Trophoblast cell (in vitro differentiated cells and primary cell): ENCODE results near the gene GAGE12F.
"Not testable (repeated sequence)": the region's sequence is repeated elsewhere in the genome, so short reads cannot be mapped to it uniquely, and the experiment has no call there.

Source experiments
- DNase-seq, 2 donors: peaks; one replicate each; pipeline ENCODE4 v3.0.0-alpha.2; 2016
- H2AFZ ChIP-seq: 2 replicates; pipeline ENCODE4 v1.6.1; 2013; ENCODE audit warnings: low read length, moderate library complexity, mild to moderate bottlenecking; ENCODE audit not compliant: insufficient read depth, poor library complexity
- H2AK5ac ChIP-seq: 2 replicates; pipeline ENCODE4 v1.6.1; 2013; ENCODE audit warnings: mild to moderate bottlenecking, low read length
- H2BK120ac ChIP-seq: 2 replicates; pipeline ENCODE4 v1.6.1; 2013; ENCODE audit warnings: low read length, mild to moderate bottlenecking, moderate library complexity; ENCODE audit not compliant: insufficient read depth, poor library complexity
- H2BK12ac ChIP-seq: 2 replicates; pipeline ENCODE4 v1.6.1; 2013; ENCODE audit warnings: mild to moderate bottlenecking, low read length, moderate library complexity
- H2BK5ac ChIP-seq: 2 replicates; pipeline ENCODE4 v1.6.1; 2013; ENCODE audit warnings: low read length, low read depth, moderate library complexity, mild to moderate bottlenecking; ENCODE audit not compliant: poor library complexity
- H3K14ac ChIP-seq: 2 replicates; pipeline ENCODE4 v1.6.1; 2013; ENCODE audit warnings: mild to moderate bottlenecking, low read length
- H3K18ac ChIP-seq: 2 replicates; pipeline ENCODE4 v1.6.1; 2013; ENCODE audit warnings: mild to moderate bottlenecking, low read length
- H3K23ac ChIP-seq: 2 replicates; pipeline ENCODE4 v1.6.1; 2013; ENCODE audit warnings: low read length
- H3K27ac ChIP-seq: 2 replicates; pipeline ENCODE4 v1.5.1; 2013; ENCODE audit warnings: low read depth, mild to moderate bottlenecking, inconsistent platforms, low read length, moderate library complexity
- H3K27me3 ChIP-seq: 2 replicates; pipeline ENCODE4 v1.6.1; 2013; ENCODE audit warnings: inconsistent platforms, mild to moderate bottlenecking, low read length, moderate library complexity; ENCODE audit not compliant: insufficient read depth
- H3K36me3 ChIP-seq, 2 experiments: 1 replicate in 1 of 2; 2 replicates in 1 of 2; pipeline ENCODE4 v1.6.1; 2013; ENCODE audit warnings: low read length in 2 of 2, mild to moderate bottlenecking in 2 of 2, moderate library complexity in 1 of 2; ENCODE audit not compliant: insufficient read depth in 2 of 2, control insufficient read depth in 1 of 2
- H3K4ac ChIP-seq: 2 replicates; pipeline ENCODE4 v1.6.1; 2013; ENCODE audit warnings: low read depth, mild to moderate bottlenecking, low read length, moderate library complexity
- H3K4me1 ChIP-seq, 2 experiments: 1 replicate in 1 of 2; 2 replicates in 1 of 2; pipeline ENCODE4 v1.6.1; 2013; ENCODE audit warnings: low read length in 2 of 2, mild to moderate bottlenecking in 2 of 2, moderate library complexity in 1 of 2; ENCODE audit not compliant: insufficient read depth in 2 of 2, control insufficient read depth in 1 of 2
- H3K4me2 ChIP-seq: 2 replicates; pipeline ENCODE4 v1.6.1; 2013; ENCODE audit warnings: inconsistent platforms, mild to moderate bottlenecking, low read length, moderate library complexity
- H3K4me3 ChIP-seq: 2 replicates; pipeline ENCODE4 v1.5.1; 2013; ENCODE audit warnings: mild to moderate bottlenecking, low read depth, low read length, inconsistent platforms
- H3K79me1 ChIP-seq: one replicate; pipeline ENCODE4 v1.6.1; 2013; ENCODE audit warnings: low read length
- H3K79me2 ChIP-seq: 2 replicates; pipeline ENCODE4 v1.6.1; 2013; ENCODE audit warnings: low read length, mild to moderate bottlenecking; ENCODE audit not compliant: control insufficient read depth, insufficient read depth, poor library complexity
- H3K9ac ChIP-seq: 2 replicates; pipeline ENCODE4 v1.6.1; 2013; ENCODE audit warnings: mild to moderate bottlenecking, low read length
- H3K9me3 ChIP-seq: 2 replicates; pipeline ENCODE4 v1.6.1; 2013; ENCODE audit warnings: low read depth, mild to moderate bottlenecking, control low read depth, inconsistent platforms, low read length; ENCODE audit not compliant: insufficient read depth
- H4K12ac ChIP-seq: 2 replicates; pipeline ENCODE4 v1.6.1; 2013; ENCODE audit warnings: low read depth, mild to moderate bottlenecking, low read length, moderate library complexity
- H4K8ac ChIP-seq: 2 replicates; pipeline ENCODE4 v1.6.1; 2013; ENCODE audit warnings: low read depth, mild to moderate bottlenecking, low read length, moderate library complexity
- H4K91ac ChIP-seq: one replicate; pipeline ENCODE4 v1.6.1; 2013; ENCODE audit warnings: low read depth, mild to moderate bottlenecking, low read length, moderate library complexity
- WGBS: extraction: QIAGEN DNeasy Blood & Tissue Kit; methylation state at CpG from one replicate; pipeline ENCODE4 v1.1.7; 2013; ENCODE audit warnings: missing lambda C conversion rate; ENCODE audit not compliant: insufficient read length, insufficient coverage; ENCODE audit errors: extremely low coverage; 5-methylcytosine and 5-hydroxymethylcytosine counted together

Gene GAGE12F

DNA sequence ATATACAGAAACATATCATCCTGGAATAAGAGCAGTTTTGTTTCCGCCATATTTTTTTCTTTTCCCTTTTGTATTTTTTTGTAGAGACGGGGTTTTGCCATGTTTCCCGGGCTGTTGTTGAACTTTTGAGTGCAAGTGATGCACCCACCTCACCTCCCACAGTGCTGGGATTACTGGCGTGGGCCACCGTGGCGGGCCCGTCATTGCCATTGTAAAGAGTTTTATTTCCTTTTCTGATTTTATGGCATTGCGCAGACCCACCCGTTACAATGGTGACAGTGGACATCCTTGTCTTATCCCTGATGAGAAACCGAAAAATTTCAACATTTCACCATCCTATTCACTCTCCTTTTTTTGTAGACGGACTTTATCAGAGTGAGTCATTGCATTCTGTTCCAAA is 8.1 kb downstream of the GAGE12F start:
- H3K79me1 ChIP-seq, H3K4ac ChIP-seq, H4K12ac ChIP-seq, H4K8ac ChIP-seq, H3K36me3 ChIP-seq, H2BK120ac ChIP-seq, H3K4me2 ChIP-seq, H3K27ac ChIP-seq, H3K9ac ChIP-seq, H3K4me1 ChIP-seq, H4K91ac ChIP-seq, H3K4me3 ChIP-seq, H3K23ac ChIP-seq, H2BK12ac ChIP-seq, H3K9me3 ChIP-seq, H3K14ac ChIP-seq, H2AFZ ChIP-seq, H3K79me2 ChIP-seq, H2AK5ac ChIP-seq, H3K27me3 ChIP-seq, H3K18ac ChIP-seq, DNase-seq, H2BK5ac ChIP-seq: not testable (repeated sequence)
- WGBS = no CpG with 5 or more reads among the region's 11 CpGs

DNA sequence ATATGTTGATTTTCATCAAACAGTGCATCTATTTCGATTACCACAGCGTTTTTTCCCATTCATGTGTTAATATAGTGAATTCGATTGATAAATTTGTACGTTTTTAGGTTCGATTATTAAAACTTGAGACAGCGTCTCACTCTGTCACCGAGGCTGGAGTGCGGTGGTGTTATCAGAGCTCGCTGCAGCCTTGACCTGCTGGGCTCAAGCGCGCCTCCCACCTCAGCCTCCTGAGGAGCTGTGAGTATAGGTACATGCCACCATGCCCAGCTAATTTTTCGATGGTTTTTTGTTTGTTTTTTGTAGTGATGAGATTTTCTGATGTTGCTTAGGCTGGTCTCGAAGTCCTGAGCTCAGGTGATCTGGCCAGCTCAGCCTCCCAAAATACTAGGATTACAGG is 8.5 kb downstream of the GAGE12F start:
- H3K23ac ChIP-seq, H3K27me3 ChIP-seq, H4K12ac ChIP-seq, H3K4ac ChIP-seq, H2BK120ac ChIP-seq, H3K79me2 ChIP-seq, H2AFZ ChIP-seq, H3K18ac ChIP-seq, H2BK12ac ChIP-seq, H3K36me3 ChIP-seq, H3K27ac ChIP-seq, H3K79me1 ChIP-seq, DNase-seq, H4K8ac ChIP-seq, H2AK5ac ChIP-seq, H2BK5ac ChIP-seq, H4K91ac ChIP-seq, H3K9me3 ChIP-seq, H3K14ac ChIP-seq, H3K4me3 ChIP-seq, H3K4me2 ChIP-seq, H3K4me1 ChIP-seq, H3K9ac ChIP-seq: not testable (repeated sequence)
- no CpG with 5 or more reads among the region's 13 CpGs for WGBS

DNA sequence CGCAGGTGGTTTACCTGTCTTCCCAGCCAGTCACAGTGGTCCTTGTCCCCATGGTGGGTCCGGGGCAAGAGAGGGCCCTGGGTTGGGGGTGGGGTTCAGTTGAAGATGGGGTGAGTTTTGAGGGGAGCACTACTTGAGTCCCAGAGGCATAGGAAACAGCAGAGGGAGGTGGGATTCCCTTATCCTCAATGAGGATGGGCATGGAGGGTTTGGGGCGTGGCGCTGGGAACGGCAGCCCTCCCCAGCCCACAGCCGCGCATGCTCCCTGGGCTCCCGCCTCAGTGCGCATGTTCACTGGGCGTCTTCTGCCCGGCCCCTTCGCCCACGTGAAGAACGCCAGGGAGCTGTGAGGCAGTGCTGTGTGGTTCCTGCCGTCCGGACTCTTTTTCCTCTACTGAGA is 9.5 kb downstream of the GAGE12F start, which contains the start of gene GAGE12G:
GAGE12G (plus strand) TSS at position 301 of the 400 bp plus-strand sequence. CDS start 1,155 bp downstream, outside the sequence.
- H3K4me3 ChIP-seq, H2BK5ac ChIP-seq: not testable (repeated sequence)
- no CpG with 5 or more reads among the region's 16 CpGs for WGBS

DNA sequence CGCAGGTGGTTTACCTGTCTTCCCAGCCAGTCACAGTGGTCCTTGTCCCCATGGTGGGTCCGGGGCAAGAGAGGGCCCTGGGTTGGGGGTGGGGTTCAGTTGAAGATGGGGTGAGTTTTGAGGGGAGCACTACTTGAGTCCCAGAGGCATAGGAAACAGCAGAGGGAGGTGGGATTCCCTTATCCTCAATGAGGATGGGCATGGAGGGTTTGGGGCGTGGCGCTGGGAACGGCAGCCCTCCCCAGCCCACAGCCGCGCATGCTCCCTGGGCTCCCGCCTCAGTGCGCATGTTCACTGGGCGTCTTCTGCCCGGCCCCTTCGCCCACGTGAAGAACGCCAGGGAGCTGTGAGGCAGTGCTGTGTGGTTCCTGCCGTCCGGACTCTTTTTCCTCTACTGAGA is 19.0 kb downstream of the GAGE12F start, which contains the start of gene GAGE12H:
GAGE12H (plus strand) TSS at position 301 of the 400 bp plus-strand sequence. CDS start 1,155 bp downstream, outside the sequence.
- not testable (repeated sequence) for H2BK5ac ChIP-seq, H3K79me1 ChIP-seq, H3K18ac ChIP-seq, H2AFZ ChIP-seq, H3K4me2 ChIP-seq, H4K12ac ChIP-seq, H4K8ac ChIP-seq, H3K14ac ChIP-seq, H4K91ac ChIP-seq, H3K27me3 ChIP-seq, H3K79me2 ChIP-seq, H3K9ac ChIP-seq, H2AK5ac ChIP-seq, H3K4ac ChIP-seq, H3K23ac ChIP-seq, DNase-seq, H3K4me1 ChIP-seq, H3K4me3 ChIP-seq, H3K27ac ChIP-seq, H2BK12ac ChIP-seq, H2BK120ac ChIP-seq, H3K9me3 ChIP-seq, H3K36me3 ChIP-seq
- WGBS = no CpG with 5 or more reads among the region's 16 CpGs

More for the DNA sequence above, 9.5 kb downstream of the GAGE12F start, which contains the start of gene GAGE12G:
- H3K79me2 ChIP-seq, H4K91ac ChIP-seq, H3K14ac ChIP-seq, H2AFZ ChIP-seq, DNase-seq, H3K27ac ChIP-seq, H4K8ac ChIP-seq, H3K4me2 ChIP-seq, H2AK5ac ChIP-seq, H2BK12ac ChIP-seq, H3K4ac ChIP-seq, H3K27me3 ChIP-seq, H3K79me1 ChIP-seq, H2BK120ac ChIP-seq, H3K9ac ChIP-seq, H3K4me1 ChIP-seq, H3K18ac ChIP-seq, H4K12ac ChIP-seq, H3K9me3 ChIP-seq, H3K36me3 ChIP-seq, H3K23ac ChIP-seq: not testable (repeated sequence)
